HepG2 (cell line): Measurements from ENCODE around the gene SECTM1. TPM values are rescaled to one million over a fixed set of nuclear protein-coding genes. Genes with fewer than 3 reads are reported as not detected.

Experiments
- ARNT2 ChIP-seq: sonication (generic); formaldehyde crosslinking; IDR thresholded peaks from 2 replicates; pipeline ENCODE4 v1.8.0; 2022; ENCODE audit warnings: mild to moderate bottlenecking, low read depth, missing genetic modification reagents, moderate library complexity
- CHD2 ChIP-seq: IDR thresholded peaks from 2 replicates; pipeline ENCODE4 v1.6.1; 2011; ENCODE audit warnings: low read depth, low read length, improper control_type of control experiment
- CREB1 ChIP-seq, 2 experiments: fragments of 450-650 bp in 1 of 2; IDR thresholded peaks; 2 replicates each; pipeline ENCODE4 v1.6.1; 2016 to 2017; ENCODE audit warnings: control low read depth in 1 of 2, mild to moderate bottlenecking in 1 of 2, missing compliant biosample characterization in 1 of 2, missing genetic modification characterization in 1 of 2
- KDM4B ChIP-seq: sonication (generic); formaldehyde crosslinking; IDR thresholded peaks from 2 replicates; pipeline ENCODE4 v1.4.0; 2020; ENCODE audit warnings: missing genetic modification reagents
- NCOA5 ChIP-seq: sonication (generic); formaldehyde crosslinking; IDR thresholded peaks from 2 replicates; pipeline ENCODE4 v1.4.0; 2020; ENCODE audit warnings: missing genetic modification reagents
- PCBP1 ChIP-seq: fragments of 200-400 bp; formaldehyde crosslinking; IDR thresholded peaks from 2 replicates; pipeline ENCODE4 v1.6.1; 2017; ENCODE audit warnings: mild to moderate bottlenecking, low read depth, low read length, borderline replicate concordance
- PHF5A ChIP-seq: IDR thresholded peaks from one replicate; pipeline ENCODE4 v1.6.1; 2018; ENCODE audit warnings: low read depth, missing genetic modification reagents; ENCODE audit not compliant: unreplicated experiment
- RAD51 ChIP-seq: fragments of 450-650 bp; IDR thresholded peaks from 2 replicates; pipeline ENCODE4 v1.6.1; 2016; ENCODE audit warnings: borderline replicate concordance
- RARG ChIP-seq: sonication (generic); formaldehyde crosslinking; IDR thresholded peaks from 2 replicates; pipeline ENCODE4 v1.4.0; 2020; ENCODE audit warnings: low read depth, mild to moderate bottlenecking, missing genetic modification reagents
- REL ChIP-seq: sonication (generic); formaldehyde crosslinking; conservative IDR thresholded peaks from 2 replicates; pipeline ENCODE4 v1.8.0; 2022; ENCODE audit warnings: mild to moderate bottlenecking, missing genetic modification reagents, moderate library complexity
- SRSF1 ChIP-seq: fragments of 200-400 bp; formaldehyde crosslinking; optimal IDR thresholded peaks from 2 replicates; pipeline ENCODE3; 2017; ENCODE audit warnings: mild to moderate bottlenecking, low read depth, low read length, moderate library complexity
- TBL1XR1 ChIP-seq: fragments of 150-350 bp; IDR thresholded peaks from 2 replicates; pipeline ENCODE4 v1.6.1; 2014; ENCODE audit warnings: borderline replicate concordance, low read length; ENCODE audit not compliant: partially characterized antibody
- ZNF326 ChIP-seq: sonication (generic); formaldehyde crosslinking; IDR thresholded peaks from 2 replicates; pipeline ENCODE4 v1.4.0; 2020; ENCODE audit warnings: missing genetic modification reagents, borderline replicate concordance
- ZNF343 ChIP-seq: sonication (generic); formaldehyde crosslinking; IDR thresholded peaks from 2 replicates; pipeline ENCODE4 v1.4.0; 2020; ENCODE audit warnings: mild to moderate bottlenecking, missing genetic modification reagents
- ZNF501 ChIP-seq: sonication (generic); formaldehyde crosslinking; IDR thresholded peaks from 2 replicates; pipeline ENCODE4 v1.5.1; 2020; ENCODE audit warnings: mild to moderate bottlenecking, moderate library complexity, missing genetic modification reagents
- polyA plus RNA-seq, 8 experiments: library from polyadenylated mRNA; depleted of rRNA in 3 of 8; stranded (reverse) in 7 of 8; unstranded in 1 of 8; fragments of >200 nt; fragmentation: Illumina TruSeq in 4 of 8; extraction: Trizol in 4 of 8; gene quantifications; 2 replicates each; pipeline versions ENCODE4 v1.2.1 to v1.2.3, GENCODE V29; 2011 to 2016; ENCODE audit warnings: low read depth in 4 of 8, missing spikeins in 1 of 8, mixed read lengths in 1 of 8; ENCODE audit not compliant: insufficient read depth in 1 of 8
- total RNA-seq, 5 experiments: library from RNA; depleted of rRNA; stranded (reverse); fragments of >200 nt; fragmentation: Illumina TruSeq; extraction: Trizol; gene quantifications; 2 replicates each; pipeline ENCODE4 v1.2.3, GENCODE V29; 2016; ENCODE audit warnings: low read depth in 1 of 5
- TF ChIP-seq, protein P1 (sequence below): IDR thresholded peaks from 2 replicates; pipeline ENCODE4 v1.6.1; 2012; ENCODE audit warnings: low read depth, low read length, improper control_type of control experiment
- TF ChIP-seq, protein P2 (sequence below): sonication (generic); formaldehyde crosslinking; IDR thresholded peaks from 2 replicates; pipeline ENCODE4 v1.5.0; 2020; ENCODE audit warnings: missing genetic modification reagents
- TF ChIP-seq, protein P3 (sequence below): sonication (generic); formaldehyde crosslinking; IDR thresholded peaks from 2 replicates; pipeline ENCODE4 v1.4.0; 2020; ENCODE audit warnings: mild to moderate bottlenecking, missing genetic modification reagents
- TF ChIP-seq, protein P4 (sequence below): sonication (generic); formaldehyde crosslinking; IDR thresholded peaks from 2 replicates; pipeline ENCODE4 v1.4.0; 2020; ENCODE audit warnings: missing genetic modification reagents, borderline replicate concordance
- TF ChIP-seq, protein P5 (sequence below): sonication (generic); formaldehyde crosslinking; conservative IDR thresholded peaks from 2 replicates; pipeline ENCODE4 v1.8.0; 2022; ENCODE audit warnings: mild to moderate bottlenecking, moderate library complexity, missing genetic modification reagents

Gene SECTM1
- total and polyA plus RNA-seq, 2 of the 13 experiments (the other 11 are each of a cell fraction or from before 2014, with no cell fraction given) = 3.5 to 5.3 TPM

DNA sequence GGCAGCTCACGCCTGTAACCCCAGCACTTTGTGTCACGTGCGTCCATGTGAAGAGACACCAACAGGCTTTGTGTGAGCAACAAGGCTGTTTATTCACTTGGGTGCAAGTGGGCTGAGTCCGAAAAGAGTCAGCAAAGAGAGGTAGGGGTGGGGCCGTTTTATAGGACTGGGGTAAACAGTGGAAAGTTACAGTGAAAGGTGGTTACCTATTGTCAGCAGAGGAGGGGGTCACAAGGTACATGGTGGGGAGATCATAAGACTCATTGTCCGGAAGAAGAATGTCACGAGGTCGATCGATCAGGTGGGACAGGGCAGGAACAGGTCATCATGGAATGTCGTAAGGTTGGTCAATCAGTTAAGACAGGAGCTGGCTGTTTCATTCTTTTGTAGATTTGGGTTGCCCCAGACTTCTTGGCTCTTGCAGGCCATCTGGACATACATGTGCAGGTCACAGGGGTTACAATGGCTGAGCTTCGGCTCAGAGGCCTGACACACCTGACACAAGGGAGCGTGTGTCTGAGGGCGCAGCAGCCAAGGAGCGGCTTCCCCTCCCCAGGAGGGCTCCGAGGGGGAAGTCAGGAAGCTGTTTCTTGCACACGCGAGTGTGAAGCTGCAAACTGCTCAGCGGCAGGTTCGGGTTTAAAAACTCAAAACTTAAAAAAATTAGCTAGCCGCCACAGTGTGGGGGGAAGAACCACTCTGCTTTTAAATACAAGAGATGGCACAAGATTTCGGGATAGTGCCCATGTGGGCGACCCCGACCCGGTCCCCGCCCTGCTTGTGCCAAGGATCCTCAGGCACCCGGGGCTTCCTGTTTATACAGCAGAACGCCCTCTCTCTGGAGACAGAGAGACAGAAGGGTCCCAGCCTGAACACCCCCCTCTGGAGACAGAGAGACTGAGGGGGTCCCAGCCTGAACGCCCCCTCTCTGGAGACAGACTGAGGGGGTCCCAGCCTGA, 13.1 kb upstream of the SECTM1 start (continued):
- TF ChIP-seq, protein P1, sequence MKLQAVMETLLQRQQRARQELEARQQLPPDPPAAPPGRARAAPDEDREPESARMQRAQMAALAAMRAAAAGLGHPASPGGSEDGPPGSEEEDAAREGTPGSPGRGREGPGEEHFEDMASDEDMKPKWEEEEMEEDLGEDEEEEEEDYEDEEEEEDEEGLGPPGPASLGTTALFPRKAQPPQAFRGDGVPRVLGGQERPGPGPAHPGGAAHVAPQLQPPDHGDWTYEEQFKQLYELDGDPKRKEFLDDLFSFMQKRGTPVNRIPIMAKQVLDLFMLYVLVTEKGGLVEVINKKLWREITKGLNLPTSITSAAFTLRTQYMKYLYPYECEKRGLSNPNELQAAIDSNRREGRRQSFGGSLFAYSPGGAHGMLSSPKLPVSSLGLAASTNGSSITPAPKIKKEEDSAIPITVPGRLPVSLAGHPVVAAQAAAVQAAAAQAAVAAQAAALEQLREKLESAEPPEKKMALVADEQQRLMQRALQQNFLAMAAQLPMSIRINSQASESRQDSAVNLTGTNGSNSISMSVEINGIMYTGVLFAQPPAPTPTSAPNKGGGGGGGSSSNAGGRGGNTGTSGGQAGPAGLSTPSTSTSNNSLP = peak; percentile 58; the same call in 1 of the 2 replicates
- TF ChIP-seq RAD51 (peak; percentile 97), TBL1XR1 (no peak), KDM4B (CRISPR knock-in tag) (no peak; the same call in 1 of the 2 replicates), ARNT2 (no peak; the same call in 1 of the 2 replicates), SRSF1 (no peak), PHF5A (CRISPR knock-in tag) (peak; percentile 97), NCOA5 (no peak), RARG (CRISPR knock-in tag) (no peak), REL (CRISPR knock-in tag) (peak; percentile 87; the same call in 1 of the 2 replicates), ZNF501 (CRISPR knock-in tag) (peak; percentile 86), CREB1 (IDR thresholded peaks at IDR 0.05) (peak; percentile 77), CREB1 (CRISPR knock-in tag; IDR thresholded peaks at IDR 0.05) (peak; percentile 88), ZNF326 (CRISPR knock-in tag) (no peak), CHD2 (no peak), PCBP1 (no peak), ZNF343 (no peak; the same call in 1 of the 2 replicates)
- TF ChIP-seq, protein P2, sequence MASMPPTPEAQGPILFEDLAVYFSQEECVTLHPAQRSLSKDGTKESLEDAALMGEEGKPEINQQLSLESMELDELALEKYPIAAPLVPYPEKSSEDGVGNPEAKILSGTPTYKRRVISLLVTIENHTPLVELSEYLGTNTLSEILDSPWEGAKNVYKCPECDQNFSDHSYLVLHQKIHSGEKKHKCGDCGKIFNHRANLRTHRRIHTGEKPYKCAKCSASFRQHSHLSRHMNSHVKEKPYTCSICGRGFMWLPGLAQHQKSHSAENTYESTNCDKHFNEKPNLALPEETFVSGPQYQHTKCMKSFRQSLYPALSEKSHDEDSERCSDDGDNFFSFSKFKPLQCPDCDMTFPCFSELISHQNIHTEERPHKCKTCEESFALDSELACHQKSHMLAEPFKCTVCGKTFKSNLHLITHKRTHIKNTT (CRISPR knock-in tag) = no peak
- TF ChIP-seq, protein P3, sequence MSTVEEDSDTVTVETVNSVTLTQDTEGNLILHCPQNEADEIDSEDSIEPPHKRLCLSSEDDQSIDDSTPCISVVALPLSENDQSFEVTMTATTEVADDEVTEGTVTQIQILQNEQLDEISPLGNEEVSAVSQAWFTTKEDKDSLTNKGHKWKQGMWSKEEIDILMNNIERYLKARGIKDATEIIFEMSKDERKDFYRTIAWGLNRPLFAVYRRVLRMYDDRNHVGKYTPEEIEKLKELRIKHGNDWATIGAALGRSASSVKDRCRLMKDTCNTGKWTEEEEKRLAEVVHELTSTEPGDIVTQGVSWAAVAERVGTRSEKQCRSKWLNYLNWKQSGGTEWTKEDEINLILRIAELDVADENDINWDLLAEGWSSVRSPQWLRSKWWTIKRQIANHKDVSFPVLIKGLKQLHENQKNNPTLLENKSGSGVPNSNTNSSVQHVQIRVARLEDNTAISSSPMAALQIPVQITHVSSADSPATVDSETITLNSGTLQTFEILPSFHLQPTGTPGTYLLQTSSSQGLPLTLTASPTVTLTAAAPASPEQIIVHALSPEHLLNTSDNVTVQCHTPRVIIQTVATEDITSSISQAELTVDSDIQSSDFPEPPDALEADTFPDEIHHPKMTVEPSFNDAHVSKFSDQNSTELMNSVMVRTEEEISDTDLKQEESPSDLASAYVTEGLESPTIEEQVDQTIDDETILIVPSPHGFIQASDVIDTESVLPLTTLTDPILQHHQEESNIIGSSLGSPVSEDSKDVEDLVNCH (CRISPR knock-in tag) = no peak
- TF ChIP-seq, protein P4, sequence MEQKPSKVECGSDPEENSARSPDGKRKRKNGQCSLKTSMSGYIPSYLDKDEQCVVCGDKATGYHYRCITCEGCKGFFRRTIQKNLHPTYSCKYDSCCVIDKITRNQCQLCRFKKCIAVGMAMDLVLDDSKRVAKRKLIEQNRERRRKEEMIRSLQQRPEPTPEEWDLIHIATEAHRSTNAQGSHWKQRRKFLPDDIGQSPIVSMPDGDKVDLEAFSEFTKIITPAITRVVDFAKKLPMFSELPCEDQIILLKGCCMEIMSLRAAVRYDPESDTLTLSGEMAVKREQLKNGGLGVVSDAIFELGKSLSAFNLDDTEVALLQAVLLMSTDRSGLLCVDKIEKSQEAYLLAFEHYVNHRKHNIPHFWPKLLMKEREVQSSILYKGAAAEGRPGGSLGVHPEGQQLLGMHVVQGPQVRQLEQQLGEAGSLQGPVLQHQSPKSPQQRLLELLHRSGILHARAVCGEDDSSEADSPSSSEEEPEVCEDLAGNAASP (CRISPR knock-in tag) = peak; percentile 96
- TF ChIP-seq, protein P5, sequence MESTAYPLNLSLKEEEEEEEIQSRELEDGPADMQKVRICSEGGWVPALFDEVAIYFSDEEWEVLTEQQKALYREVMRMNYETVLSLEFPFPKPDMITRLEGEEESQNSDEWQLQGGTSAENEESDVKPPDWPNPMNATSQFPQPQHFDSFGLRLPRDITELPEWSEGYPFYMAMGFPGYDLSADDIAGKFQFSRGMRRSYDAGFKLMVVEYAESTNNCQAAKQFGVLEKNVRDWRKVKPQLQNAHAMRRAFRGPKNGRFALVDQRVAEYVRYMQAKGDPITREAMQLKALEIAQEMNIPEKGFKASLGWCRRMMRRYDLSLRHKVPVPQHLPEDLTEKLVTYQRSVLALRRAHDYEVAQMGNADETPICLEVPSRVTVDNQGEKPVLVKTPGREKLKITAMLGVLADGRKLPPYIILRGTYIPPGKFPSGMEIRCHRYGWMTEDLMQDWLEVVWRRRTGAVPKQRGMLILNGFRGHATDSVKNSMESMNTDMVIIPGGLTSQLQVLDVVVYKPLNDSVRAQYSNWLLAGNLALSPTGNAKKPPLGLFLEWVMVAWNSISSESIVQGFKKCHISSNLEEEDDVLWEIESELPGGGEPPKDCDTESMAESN (CRISPR knock-in tag) = peak; percentile 96
